GM12872 (cell line): ENCODE data around the gene HHIPL1.

Experiments used
- CTCF ChIP-seq: IDR thresholded peaks from 3 replicates; pipeline ENCODE4 v1.5.1; 2011; ENCODE audit warnings: low read depth, mild to moderate bottlenecking, low read length, moderate library complexity; ENCODE audit not compliant: insufficient read depth

The HHIPL1 gene

GRCh38 chr14:99644035-99644587 is 818 bp upstream of the HHIPL1 start:
- TF ChIP-seq CTCF = no peak

- no peak for TF ChIP-seq CTCF
These were observed 896 bp downstream of the HHIPL1 start for GRCh38 chr14:99645545-99646505.

GRCh38 chr14:99647411-99647810 is 2.5 kb downstream of the HHIPL1 start:
- no peak for TF ChIP-seq CTCF

GRCh38 chr14:99648027-99648784 is 3.3 kb downstream of the HHIPL1 start:
- TF ChIP-seq CTCF = no peak

- TF ChIP-seq CTCF = no peak
These were observed 4.3 kb downstream of the HHIPL1 start for GRCh38 chr14:99649219-99649618.

- TF ChIP-seq CTCF = no peak
These were observed 4.7 kb downstream of the HHIPL1 start for GRCh38 chr14:99649643-99650042.

GRCh38 chr14:99650189-99650588 is 5.3 kb downstream of the HHIPL1 start:
- TF ChIP-seq CTCF = no peak
